Epithelial cell of proximal tubule (primary cell): ENCODE data around the gene ITFG2. TPM values are rescaled to one million over a fixed set of nuclear protein-coding genes. Genes with fewer than 3 reads are reported as not detected.
"Not testable (repeated sequence)": the region's sequence is repeated elsewhere in the genome, so short reads cannot be mapped to it uniquely, and the experiment has no call there.

ENCODE experiments used
- DNase-seq: peaks from one replicate; pipeline ENCODE4 v3.0.0-alpha.2; 2011; ENCODE audit warnings: low read depth
- H3K4me3 ChIP-seq: 2 replicates; pipeline ENCODE4 v1.5.1; 2011; ENCODE audit warnings: low read depth, mild to moderate bottlenecking, low read length
- total RNA-seq: library from RNA; depleted of rRNA; stranded (reverse); fragments of >200 nt; gene quantifications from 2 replicates; pipeline ENCODE4 v1.2.3, GENCODE V29; 2015
- TF ChIP-seq, protein P1 (sequence below): conservative IDR thresholded peaks from 2 replicates; pipeline ENCODE4 v1.5.1; 2012; ENCODE audit warnings: low read depth, mild to moderate bottlenecking, low read length

Gene ITFG2
- total RNA-seq, 1 donor from 2014 or later, result 35.1 TPM

DNA sequence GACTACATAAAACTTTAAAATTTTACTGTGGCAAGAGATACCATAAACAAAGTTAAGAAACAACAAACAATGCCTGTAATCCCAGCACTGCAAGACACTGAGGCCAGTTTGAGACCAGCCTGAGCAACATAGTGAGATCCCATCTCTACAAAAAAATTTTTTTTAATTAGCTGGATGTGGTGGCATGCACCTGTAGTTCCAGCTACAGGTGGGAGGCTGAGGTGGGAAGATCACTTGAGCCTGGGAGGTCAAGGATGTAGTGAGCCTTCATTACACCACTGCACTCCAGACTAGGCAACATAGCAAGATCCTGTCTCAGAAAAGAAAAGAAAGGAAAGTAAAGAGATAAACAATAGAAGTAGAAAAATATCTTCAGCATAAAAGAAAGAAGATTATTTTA, 47.7 kb downstream of the ITFG2 start:
- H3K4me3 ChIP-seq, result no peak overlapping the region
- TF ChIP-seq, protein P1, sequence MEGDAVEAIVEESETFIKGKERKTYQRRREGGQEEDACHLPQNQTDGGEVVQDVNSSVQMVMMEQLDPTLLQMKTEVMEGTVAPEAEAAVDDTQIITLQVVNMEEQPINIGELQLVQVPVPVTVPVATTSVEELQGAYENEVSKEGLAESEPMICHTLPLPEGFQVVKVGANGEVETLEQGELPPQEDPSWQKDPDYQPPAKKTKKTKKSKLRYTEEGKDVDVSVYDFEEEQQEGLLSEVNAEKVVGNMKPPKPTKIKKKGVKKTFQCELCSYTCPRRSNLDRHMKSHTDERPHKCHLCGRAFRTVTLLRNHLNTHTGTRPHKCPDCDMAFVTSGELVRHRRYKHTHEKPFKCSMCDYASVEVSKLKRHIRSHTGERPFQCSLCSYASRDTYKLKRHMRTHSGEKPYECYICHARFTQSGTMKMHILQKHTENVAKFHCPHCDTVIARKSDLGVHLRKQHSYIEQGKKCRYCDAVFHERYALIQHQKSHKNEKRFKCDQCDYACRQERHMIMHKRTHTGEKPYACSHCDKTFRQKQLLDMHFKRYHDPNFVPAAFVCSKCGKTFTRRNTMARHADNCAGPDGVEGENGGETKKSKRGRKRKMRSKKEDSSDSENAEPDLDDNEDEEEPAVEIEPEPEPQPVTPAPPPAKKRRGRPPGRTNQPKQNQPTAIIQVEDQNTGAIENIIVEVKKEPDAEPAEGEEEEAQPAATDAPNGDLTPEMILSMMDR, result no peak

DNA sequence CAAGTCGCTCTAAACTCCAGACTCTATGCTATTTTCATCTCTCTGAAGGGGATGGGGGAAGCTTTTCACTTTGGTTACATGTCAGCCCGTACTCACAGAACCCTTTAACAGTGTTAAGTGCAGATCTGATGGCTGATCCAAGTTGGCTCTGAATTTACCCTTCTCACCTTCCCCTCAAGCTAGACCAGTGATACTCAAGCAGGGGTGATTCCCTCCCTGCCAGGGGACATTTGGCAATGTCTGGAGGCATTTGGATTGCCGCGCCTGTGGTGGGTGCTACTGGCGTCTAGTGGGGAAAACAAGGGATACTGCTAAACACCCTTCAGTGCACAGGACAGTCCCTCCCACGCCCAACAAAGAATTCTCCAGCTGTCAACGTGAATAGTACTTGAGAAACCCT, 50.4 kb downstream of the ITFG2 start:
- DNase-seq, result no peak
- no peak overlapping the region for H3K4me3 ChIP-seq
- TF ChIP-seq, protein P1, result no peak

More for the DNA sequence above, 47.7 kb downstream of the ITFG2 start:
- no peak for DNase-seq

DNA sequence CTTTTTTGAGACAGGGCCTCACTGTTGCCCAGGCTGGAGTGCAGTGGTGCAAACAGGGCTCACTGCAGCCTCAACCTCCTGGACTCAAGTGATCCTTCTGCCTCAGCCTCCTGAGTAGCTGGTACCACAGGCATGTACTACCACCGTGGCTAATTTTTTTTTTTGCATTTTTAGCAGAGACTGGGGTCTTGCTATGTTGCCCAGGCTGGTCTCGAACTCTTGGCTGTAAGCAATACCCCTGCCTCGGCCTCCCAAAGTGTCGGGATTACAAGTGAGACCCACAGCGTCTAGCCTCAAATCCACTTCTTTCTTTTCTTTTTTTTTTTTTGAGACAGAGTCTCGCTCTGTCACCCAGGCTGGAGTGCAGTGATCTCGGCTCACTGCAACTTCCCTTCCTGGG, 50.9 kb downstream of the ITFG2 start:
- not testable (repeated sequence) for DNase-seq, H3K4me3 ChIP-seq

DNA sequence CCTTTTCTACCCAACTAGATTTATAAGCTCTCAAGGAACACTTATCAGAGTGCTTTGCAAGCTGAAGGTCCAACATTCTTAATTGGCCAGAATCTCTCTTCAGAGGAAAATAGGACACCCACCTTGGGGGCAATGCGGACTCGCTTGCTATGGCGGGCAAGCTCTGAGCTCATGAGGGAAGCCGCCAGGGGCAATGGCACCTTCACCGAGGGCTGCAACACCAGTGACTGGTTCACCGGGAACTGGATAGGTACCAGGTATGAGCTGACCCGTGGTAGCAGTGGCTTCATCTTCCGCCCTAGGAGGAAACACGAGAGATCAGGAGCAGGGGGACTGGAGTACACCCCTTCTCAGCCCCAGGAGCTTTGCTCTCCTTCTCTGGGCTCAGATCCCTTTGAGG, 51.7 kb downstream of the ITFG2 start:
- TF ChIP-seq, protein P1, result no peak
- no peak for DNase-seq
- H3K4me3 ChIP-seq, result no peak overlapping the region

DNA sequence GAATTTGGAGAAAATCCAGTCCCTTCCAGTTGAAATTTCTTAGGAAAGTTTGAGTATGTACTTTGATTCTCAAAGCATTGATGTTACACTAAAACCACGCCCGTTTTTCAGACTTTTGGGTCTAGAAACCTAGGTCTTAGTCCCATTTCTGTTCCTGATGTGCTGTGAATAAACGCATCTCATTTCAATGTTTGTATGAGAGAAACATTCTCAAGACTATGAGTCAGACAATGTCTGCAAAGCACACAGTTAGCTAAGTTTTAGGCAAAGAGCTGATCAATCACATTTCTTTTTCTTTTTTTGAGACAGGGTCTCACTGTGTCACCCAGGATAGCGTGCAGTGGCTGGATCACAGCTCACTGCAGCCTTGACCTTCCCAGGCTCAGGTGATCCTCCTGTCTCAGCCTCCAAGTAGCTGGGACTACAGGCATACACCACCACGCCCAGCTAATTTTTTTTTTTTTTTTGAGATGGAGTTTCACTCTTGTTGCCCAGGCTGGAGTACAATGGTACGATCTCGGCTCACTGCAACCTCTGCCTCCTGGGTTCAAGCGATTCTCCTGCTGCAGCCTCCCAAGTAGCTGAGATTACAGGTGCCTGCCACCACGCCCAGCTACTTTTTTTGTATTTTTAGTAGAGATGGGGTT, 56.6 kb downstream of the ITFG2 start:
- not testable (repeated sequence) for H3K4me3 ChIP-seq, DNase-seq

Other genes starting within 250 kb of the ITFG2 start
- gene FKBP4, start 17.7 kb upstream of the ITFG2 start, total RNA-seq, result 51.9 and 87.3 TPM in 2 replicates
- not detected in 2 replicates for gene NRIP2, start 22.4 kb downstream of the ITFG2 start, total RNA-seq
- not detected in 2 replicates for gene TEX52, start 44.4 kb downstream of the ITFG2 start, total RNA-seq
- 36.8 and 67.8 TPM in 2 replicates for gene FOXM1, start 64.5 kb downstream of the ITFG2 start, total RNA-seq
- gene RHNO1, start 64.6 kb downstream of the ITFG2 start, total RNA-seq, result 40.3 and 46.2 TPM in 2 replicates
- gene TULP3, start 78.2 kb downstream of the ITFG2 start, total RNA-seq, result 20.0 and 26.6 TPM in 2 replicates
- gene TEAD4, start 146.7 kb downstream of the ITFG2 start, total RNA-seq, result 48.8 and 78.1 TPM in 2 replicates